GM23338 (cell line): ENCODE data around the gene TMED7. TPM values are rescaled to one million over a fixed set of nuclear protein-coding genes. Genes with fewer than 3 reads are reported as not detected.
A peak's percentile ranks its signal among the peaks of the same experiment; 100 is the strongest.

Source experiments
- ATAC-seq: fragments of 200-7000 bp; cut with Tn5 transposase; 3 replicates; pipeline ENCODE4 v1.9.1; 2020
- DNase-seq: peaks from one replicate; pipeline ENCODE4 v3.0.0-alpha.2; 2015; ENCODE audit warnings: low spot score
- H2AFZ ChIP-seq: fragments of 200-600 bp; sonication (generic); 2 replicates; pipeline ENCODE4 v1.8.0; 2016; ENCODE audit warnings: antibody characterized with exemption, mild to moderate bottlenecking, moderate library complexity
- H3F3A ChIP-seq: fragments of 200-600 bp; sonication (generic); replicated peaks from 2 replicates; pipeline ENCODE4 v1.8.0; 2017; ENCODE audit warnings: antibody characterized with exemption, mixed run types, low read depth
- H3K27ac ChIP-seq: fragments of 200-600 bp; sonication (generic); 2 replicates; pipeline ENCODE4 v1.6.1; 2016; ENCODE audit warnings: low read depth
- H3K27me3 ChIP-seq: fragments of 200-600 bp; sonication (generic); 2 replicates; pipeline ENCODE4 v1.8.0; 2016; ENCODE audit warnings: mild to moderate bottlenecking, mixed run types, moderate library complexity; ENCODE audit not compliant: insufficient read depth
- H3K36me3 ChIP-seq: fragments of 200-600 bp; sonication (generic); 2 replicates; pipeline ENCODE4 v1.8.0; 2016; ENCODE audit warnings: mild to moderate bottlenecking; ENCODE audit not compliant: insufficient read depth
- H3K4me1 ChIP-seq: fragments of 200-600 bp; sonication (generic); 2 replicates; pipeline ENCODE4 v1.8.0; 2016; ENCODE audit warnings: mild to moderate bottlenecking, moderate library complexity; ENCODE audit not compliant: insufficient read depth
- H3K4me2 ChIP-seq: fragments of 200-600 bp; sonication (generic); 2 replicates; pipeline ENCODE4 v1.7.1; 2017; ENCODE audit warnings: mixed run types
- H3K4me3 ChIP-seq: fragments of 200-600 bp; sonication (generic); 2 replicates; pipeline ENCODE4 v1.6.1; 2016; ENCODE audit warnings: mixed run types
- H3K79me2 ChIP-seq: fragments of 200-600 bp; sonication (generic); replicated peaks from 2 replicates; pipeline ENCODE4 v1.8.0; 2017; ENCODE audit warnings: mild to moderate bottlenecking; ENCODE audit not compliant: insufficient read depth
- H3K9me2 ChIP-seq: fragments of 200-600 bp; sonication (generic); 2 replicates; pipeline ENCODE4 v1.8.0; 2017; ENCODE audit not compliant: insufficient read depth
- H4K20me1 ChIP-seq: fragments of 200-600 bp; sonication (generic); replicated peaks from 2 replicates; pipeline ENCODE4 v1.8.0; 2017; ENCODE audit warnings: mild to moderate bottlenecking; ENCODE audit not compliant: insufficient read depth
- H3K27ac Mint-ChIP-seq: 2 replicates; pipeline ENCODE4 v1.8.0; 2020; ENCODE audit warnings: inconsistent platforms, mild to moderate bottlenecking, moderate library complexity, mixed read lengths
- H3K27me3 Mint-ChIP-seq: 3 replicates; pipeline ENCODE4 v1.8.0; 2022; ENCODE audit warnings: low read depth, mild to moderate bottlenecking, moderate library complexity, mixed read lengths, inconsistent platforms; ENCODE audit not compliant: insufficient read depth, poor library complexity
- H3K36me3 Mint-ChIP-seq: 3 replicates; pipeline ENCODE4 v1.8.0; 2021; ENCODE audit warnings: low read depth, mild to moderate bottlenecking, inconsistent platforms, moderate library complexity, mixed read lengths
- H3K4me1 Mint-ChIP-seq: 3 replicates; pipeline ENCODE4 v1.8.0; 2020; ENCODE audit warnings: mild to moderate bottlenecking, inconsistent platforms, mixed read lengths
- H3K4me3 Mint-ChIP-seq: 3 replicates; pipeline ENCODE4 v1.8.0; 2021; ENCODE audit warnings: moderate library complexity, mild to moderate bottlenecking, inconsistent platforms, mixed read lengths
- H3K9me3 Mint-ChIP-seq: 3 replicates; pipeline ENCODE4 v1.8.0; 2020; ENCODE audit warnings: moderate library complexity, mild to moderate bottlenecking, inconsistent platforms, mixed read lengths
- CREB1 ChIP-seq: fragments of 250-450 bp; sonication (Bioruptor Pico); IDR thresholded peaks from 2 replicates; pipeline ENCODE4 v1.5.0; 2020; ENCODE audit warnings: low read depth, mild to moderate bottlenecking, moderate library complexity
- ETS1 ChIP-seq: IDR thresholded peaks from 2 replicates; pipeline ENCODE4 v1.6.1; 2016; ENCODE audit warnings: antibody characterized with exemption
- EZH2 ChIP-seq: fragments of 200-600 bp; sonication (generic); IDR thresholded peaks from one replicate; pipeline ENCODE4 v1.8.0; 2017; ENCODE audit warnings: antibody characterized with exemption, mild to moderate bottlenecking, low read depth; ENCODE audit not compliant: unreplicated experiment
- EZH2phosphoT487 ChIP-seq: fragments of 200-600 bp; sonication (generic); IDR thresholded peaks from one replicate; pipeline ENCODE4 v1.8.1; 2018; ENCODE audit warnings: antibody characterized with exemption; ENCODE audit not compliant: unreplicated experiment
- JUNB ChIP-seq: IDR thresholded peaks from one replicate; pipeline ENCODE4 v1.6.1; 2016; ENCODE audit warnings: antibody characterized with exemption; ENCODE audit not compliant: unreplicated experiment
- NANOG ChIP-seq: IDR thresholded peaks from 2 replicates; pipeline ENCODE4 v1.6.1; 2016; ENCODE audit warnings: antibody characterized with exemption, borderline replicate concordance
- POLR2AphosphoS5 ChIP-seq: IDR thresholded peaks from 2 replicates; pipeline ENCODE4 v1.6.1; 2016; ENCODE audit warnings: antibody characterized with exemption, low read depth
- STAT1 ChIP-seq: IDR thresholded peaks from one replicate; pipeline ENCODE4 v1.6.1; 2016; ENCODE audit warnings: antibody characterized with exemption; ENCODE audit not compliant: unreplicated experiment
- ZNF114 ChIP-seq: fragments of 250-450 bp; sonication (Bioruptor Pico); IDR thresholded peaks from 2 replicates; pipeline ENCODE4 v1.5.0; 2020; ENCODE audit warnings: mild to moderate bottlenecking, moderate library complexity
- ZNF331 ChIP-seq: fragments of 250-450 bp; sonication (Bioruptor Pico); IDR thresholded peaks from 2 replicates; pipeline ENCODE4 v1.5.0; 2020; ENCODE audit warnings: low read depth, mild to moderate bottlenecking, moderate library complexity
- ZNF462 ChIP-seq: fragments of 250-450 bp; sonication (Bioruptor Pico); IDR thresholded peaks from 2 replicates; pipeline ENCODE4 v1.5.0; 2020; ENCODE audit warnings: mild to moderate bottlenecking, moderate library complexity
- polyA plus RNA-seq: library from polyadenylated mRNA; unstranded; fragments of >200 nt; fragmentation: Nextera tagmentation; extraction: Ambion mirVana; gene quantifications from 2 replicates; pipeline ENCODE4 v1.2.1, GENCODE V29; 2016
- total RNA-seq: library from RNA; depleted of rRNA; stranded (reverse); fragments of >200 nt; shearing (Covaris generic); gene quantifications from 2 replicates; pipeline ENCODE4 v1.2.3, GENCODE V29; 2014
- TF ChIP-seq, protein P1 (sequence below): IDR thresholded peaks from one replicate; pipeline ENCODE4 v1.6.1; 2018; ENCODE audit warnings: antibody characterized with exemption; ENCODE audit not compliant: unreplicated experiment
- TF ChIP-seq, protein P2 (sequence below), 2 experiments: fragments of 200-600 bp in 1 of 2; sonication (generic) in 1 of 2; conservative IDR thresholded peaks; 2 replicates each; pipeline versions ENCODE4 v1.5.1 to v1.6.1; 2016 to 2017; ENCODE audit warnings: antibody characterized with exemption in 2 of 2, low read depth in 2 of 2, mild to moderate bottlenecking in 2 of 2, moderate library complexity in 1 of 2

The TMED7 gene
- total and polyA plus RNA-seq, 2 experiments from 2014 or later = 30.2 to 158 TPM

GRCh38 chr5:115583474-115583873 lies 42.4 kb downstream of the TMED7 start:
- no peak overlapping the region for H3K27ac ChIP-seq
- Mint-ChIP-seq H3K36me3 (no peaks in the 10 kb centered on the region), H3K27ac (no peak overlapping the region)

More at GRCh38 chr5:115583474-115583873, 42.4 kb downstream of the TMED7 start:
- Histone ChIP-seq H3K27me3 (no peaks in the 10 kb centered on the region), H4K20me1 (0 out of 2 replicates have a peak, but pooled peaks cover 3% of the 10 kb centered on the region), H3K4me2 (no peak overlapping the region), H3K36me3 (no peaks in the 10 kb centered on the region), H3K9me2 (no peaks in the 10 kb centered on the region), H3K79me2 (no peaks in the 10 kb centered on the region), H2AFZ (no peak overlapping the region), H3K4me1 (no peaks in the 10 kb centered on the region), H3K4me3 (no peak overlapping the region), H3F3A (no peaks in the 10 kb centered on the region)
- H3K9me3 Mint-ChIP-seq = no peaks in the 10 kb centered on the region
- peaks cover 5% of the 10 kb centered on the region; the same call in 1 of the 3 replicates for H3K4me1 Mint-ChIP-seq
- H3K4me3 Mint-ChIP-seq = no peak overlapping the region
- TF ChIP-seq, protein P1, sequence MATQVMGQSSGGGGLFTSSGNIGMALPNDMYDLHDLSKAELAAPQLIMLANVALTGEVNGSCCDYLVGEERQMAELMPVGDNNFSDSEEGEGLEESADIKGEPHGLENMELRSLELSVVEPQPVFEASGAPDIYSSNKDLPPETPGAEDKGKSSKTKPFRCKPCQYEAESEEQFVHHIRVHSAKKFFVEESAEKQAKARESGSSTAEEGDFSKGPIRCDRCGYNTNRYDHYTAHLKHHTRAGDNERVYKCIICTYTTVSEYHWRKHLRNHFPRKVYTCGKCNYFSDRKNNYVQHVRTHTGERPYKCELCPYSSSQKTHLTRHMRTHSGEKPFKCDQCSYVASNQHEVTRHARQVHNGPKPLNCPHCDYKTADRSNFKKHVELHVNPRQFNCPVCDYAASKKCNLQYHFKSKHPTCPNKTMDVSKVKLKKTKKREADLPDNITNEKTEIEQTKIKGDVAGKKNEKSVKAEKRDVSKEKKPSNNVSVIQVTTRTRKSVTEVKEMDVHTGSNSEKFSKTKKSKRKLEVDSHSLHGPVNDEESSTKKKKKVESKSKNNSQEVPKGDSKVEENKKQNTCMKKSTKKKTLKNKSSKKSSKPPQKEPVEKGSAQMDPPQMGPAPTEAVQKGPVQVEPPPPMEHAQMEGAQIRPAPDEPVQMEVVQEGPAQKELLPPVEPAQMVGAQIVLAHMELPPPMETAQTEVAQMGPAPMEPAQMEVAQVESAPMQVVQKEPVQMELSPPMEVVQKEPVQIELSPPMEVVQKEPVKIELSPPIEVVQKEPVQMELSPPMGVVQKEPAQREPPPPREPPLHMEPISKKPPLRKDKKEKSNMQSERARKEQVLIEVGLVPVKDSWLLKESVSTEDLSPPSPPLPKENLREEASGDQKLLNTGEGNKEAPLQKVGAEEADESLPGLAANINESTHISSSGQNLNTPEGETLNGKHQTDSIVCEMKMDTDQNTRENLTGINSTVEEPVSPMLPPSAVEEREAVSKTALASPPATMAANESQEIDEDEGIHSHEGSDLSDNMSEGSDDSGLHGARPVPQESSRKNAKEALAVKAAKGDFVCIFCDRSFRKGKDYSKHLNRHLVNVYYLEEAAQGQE = no peak
- TF ChIP-seq ZNF462 (no peak), ZNF331 (CRISPR knock-in tag) (no peak), EZH2 (no peak), ZNF114 (CRISPR knock-in tag) (no peak), NANOG (no peak), CREB1 (no peak), ETS1 (no peak), STAT1 (no peak), POLR2AphosphoS5 (no peak), EZH2phosphoT487 (no peak), JUNB (no peak)
- TF ChIP-seq, protein P2, sequence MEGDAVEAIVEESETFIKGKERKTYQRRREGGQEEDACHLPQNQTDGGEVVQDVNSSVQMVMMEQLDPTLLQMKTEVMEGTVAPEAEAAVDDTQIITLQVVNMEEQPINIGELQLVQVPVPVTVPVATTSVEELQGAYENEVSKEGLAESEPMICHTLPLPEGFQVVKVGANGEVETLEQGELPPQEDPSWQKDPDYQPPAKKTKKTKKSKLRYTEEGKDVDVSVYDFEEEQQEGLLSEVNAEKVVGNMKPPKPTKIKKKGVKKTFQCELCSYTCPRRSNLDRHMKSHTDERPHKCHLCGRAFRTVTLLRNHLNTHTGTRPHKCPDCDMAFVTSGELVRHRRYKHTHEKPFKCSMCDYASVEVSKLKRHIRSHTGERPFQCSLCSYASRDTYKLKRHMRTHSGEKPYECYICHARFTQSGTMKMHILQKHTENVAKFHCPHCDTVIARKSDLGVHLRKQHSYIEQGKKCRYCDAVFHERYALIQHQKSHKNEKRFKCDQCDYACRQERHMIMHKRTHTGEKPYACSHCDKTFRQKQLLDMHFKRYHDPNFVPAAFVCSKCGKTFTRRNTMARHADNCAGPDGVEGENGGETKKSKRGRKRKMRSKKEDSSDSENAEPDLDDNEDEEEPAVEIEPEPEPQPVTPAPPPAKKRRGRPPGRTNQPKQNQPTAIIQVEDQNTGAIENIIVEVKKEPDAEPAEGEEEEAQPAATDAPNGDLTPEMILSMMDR (conservative IDR thresholded peaks at IDR 0.05; ENCODE audit: low read depth in 2 of 2) = no peak
- peak; percentile 13 for DNase-seq
- no peaks in the 10 kb centered on the region for H3K27me3 Mint-ChIP-seq
- no peak for ATAC-seq
